ENCODE results near the gene CDH26. TPM values are rescaled to one million over a fixed set of nuclear protein-coding genes. Genes with fewer than 3 reads are reported as not detected.

Gene CDH26
- total and polyA plus RNA-seq, 2 donors (not counting 3 experiments of a cell fraction or from before 2014, with no cell fraction given), result 0.01 TPM; not detected in 1

DNA sequence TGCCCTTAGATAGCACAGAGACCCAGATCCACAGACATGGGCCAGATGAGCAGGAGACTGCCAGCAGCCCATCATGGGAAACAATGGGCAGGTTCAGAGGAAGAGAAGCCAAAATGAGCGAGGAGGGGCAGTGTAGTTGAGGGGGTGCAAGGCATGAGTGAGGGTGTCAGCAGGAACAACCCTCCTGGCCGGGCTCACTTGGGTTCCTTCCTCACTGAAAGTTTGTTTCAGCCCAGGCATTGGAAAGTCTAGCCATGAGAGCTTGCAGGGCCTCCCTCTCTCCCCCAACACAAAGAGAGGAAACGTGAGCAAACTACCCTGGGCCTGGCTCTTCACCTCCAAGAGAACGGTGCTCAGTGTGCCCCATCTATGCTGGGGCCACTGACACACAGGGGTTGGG is 48.0 kb downstream of the CDH26 start:
- DNase-seq (ENCODE audit: low read depth, low spot score) (no peak), FAIRE-seq (no peak)
- Histone ChIP-seq H3K36me3 (ENCODE audit: control insufficient read depth in 2 of 2, extremely low read depth in 1 of 2, insufficient read depth in 2 of 2, low read length in 2 of 2) (no peaks in the 10 kb centered on the region), H3K9me1 (replicated peaks; ENCODE audit: control insufficient read depth, extremely low read depth, insufficient read depth, low read length) (no peaks in the 10 kb centered on the region), H3K9me3 (replicated peaks; ENCODE audit: control insufficient read depth, insufficient read depth, low read length) (peaks cover 6% of the 10 kb centered on the region), H3K9ac (replicated peaks; ENCODE audit: extremely low read depth, insufficient read depth, low read length) (no peak overlapping the region), H3K27me3 (ENCODE audit: control insufficient read depth in 2 of 2, insufficient read depth in 2 of 2, low read length in 2 of 2) (no peaks in the 10 kb centered on the region), H4K20me1 (replicated peaks; ENCODE audit: control insufficient read depth, extremely low read depth, insufficient read depth, low read length) (no peaks in the 10 kb centered on the region), H3K4me1 (ENCODE audit: control insufficient read depth, extremely low read depth, insufficient read depth, low read length) (no peaks in the 10 kb centered on the region), H2AFZ (ENCODE audit: low read depth, low read length) (no peak overlapping the region), H3K79me2 (ENCODE audit: control insufficient read depth, insufficient read depth, low read length) (no peaks in the 10 kb centered on the region), H3K4me3 (replicated peaks in 1 of 3; ENCODE audit: insufficient read depth in 1 of 3, low read depth in 1 of 3, low read length in 3 of 3) (no peak overlapping the region), H3K27ac (ENCODE audit: insufficient read depth, low read depth, low read length) (no peak overlapping the region), H3K4me2 (ENCODE audit: insufficient read depth, low read length) (no peak overlapping the region)
- intact Hi-C loops (cut with micrococcal nuclease) (no loop called here), dilution Hi-C loops (cut with MboI; ENCODE audit: extremely low pct_ligation_motif_present, low sequenced_read_pairs) (no loop called here)
- no TSS peak for BruUV-seq (replicated peaks)
- POLR2A ChIA-PET, result no interaction called here
- TF ChIP-seq FOS (IDR thresholded peaks at IDR 0.05; ENCODE audit: borderline replicate concordance, insufficient read depth, low read length), result no peak
- TF ChIP-seq POLR2A (IDR thresholded peaks at IDR 0.05; ENCODE audit: low read depth, low read length), result no peak
- no peak for TF ChIP-seq MYC (IDR thresholded peaks at IDR 0.05; ENCODE audit: low read depth, low read length)
- no peak for TF ChIP-seq GATA2 (IDR thresholded peaks at IDR 0.05; ENCODE audit: insufficient read depth, insufficient read length, low read depth, low read length)
- TF ChIP-seq EZH2 (IDR thresholded peaks at IDR 0.05; ENCODE audit: borderline replicate concordance, low read depth, low read length, severe bottlenecking), result no peak
- TF ChIP-seq POLR2AphosphoS5 (IDR thresholded peaks at IDR 0.05; ENCODE audit: insufficient read depth, low read depth, low read length), result no peak
- TF ChIP-seq, protein P1, sequence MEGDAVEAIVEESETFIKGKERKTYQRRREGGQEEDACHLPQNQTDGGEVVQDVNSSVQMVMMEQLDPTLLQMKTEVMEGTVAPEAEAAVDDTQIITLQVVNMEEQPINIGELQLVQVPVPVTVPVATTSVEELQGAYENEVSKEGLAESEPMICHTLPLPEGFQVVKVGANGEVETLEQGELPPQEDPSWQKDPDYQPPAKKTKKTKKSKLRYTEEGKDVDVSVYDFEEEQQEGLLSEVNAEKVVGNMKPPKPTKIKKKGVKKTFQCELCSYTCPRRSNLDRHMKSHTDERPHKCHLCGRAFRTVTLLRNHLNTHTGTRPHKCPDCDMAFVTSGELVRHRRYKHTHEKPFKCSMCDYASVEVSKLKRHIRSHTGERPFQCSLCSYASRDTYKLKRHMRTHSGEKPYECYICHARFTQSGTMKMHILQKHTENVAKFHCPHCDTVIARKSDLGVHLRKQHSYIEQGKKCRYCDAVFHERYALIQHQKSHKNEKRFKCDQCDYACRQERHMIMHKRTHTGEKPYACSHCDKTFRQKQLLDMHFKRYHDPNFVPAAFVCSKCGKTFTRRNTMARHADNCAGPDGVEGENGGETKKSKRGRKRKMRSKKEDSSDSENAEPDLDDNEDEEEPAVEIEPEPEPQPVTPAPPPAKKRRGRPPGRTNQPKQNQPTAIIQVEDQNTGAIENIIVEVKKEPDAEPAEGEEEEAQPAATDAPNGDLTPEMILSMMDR (IDR thresholded peaks at IDR 0.05; ENCODE audit: extremely low read depth in 1 of 2, insufficient read depth in 1 of 2, low read depth in 1 of 2, low read length in 2 of 2), result no peak
- TF ChIP-seq, protein P2, sequence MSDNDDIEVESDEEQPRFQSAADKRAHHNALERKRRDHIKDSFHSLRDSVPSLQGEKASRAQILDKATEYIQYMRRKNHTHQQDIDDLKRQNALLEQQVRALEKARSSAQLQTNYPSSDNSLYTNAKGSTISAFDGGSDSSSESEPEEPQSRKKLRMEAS (IDR thresholded peaks at IDR 0.05; ENCODE audit: insufficient read depth, insufficient read length), result no peak
- no peak for TF ChIP-seq JUN (IDR thresholded peaks at IDR 0.05; ENCODE audit: borderline replicate concordance, insufficient read depth, insufficient read length, low read depth)
- CTCF ChIA-PET, result no interaction called here

Measured in endothelial cell of umbilical vein (primary cell).